ENCODE data around the gene HES5. TPM values are rescaled to one million over a fixed set of nuclear protein-coding genes. Genes with fewer than 3 reads are reported as not detected.

HES5 gene
- total and polyA plus RNA-seq, 2 of the 13 experiments (the other 11 are each of a cell fraction or from before 2014, with no cell fraction given): not detected

DNA sequence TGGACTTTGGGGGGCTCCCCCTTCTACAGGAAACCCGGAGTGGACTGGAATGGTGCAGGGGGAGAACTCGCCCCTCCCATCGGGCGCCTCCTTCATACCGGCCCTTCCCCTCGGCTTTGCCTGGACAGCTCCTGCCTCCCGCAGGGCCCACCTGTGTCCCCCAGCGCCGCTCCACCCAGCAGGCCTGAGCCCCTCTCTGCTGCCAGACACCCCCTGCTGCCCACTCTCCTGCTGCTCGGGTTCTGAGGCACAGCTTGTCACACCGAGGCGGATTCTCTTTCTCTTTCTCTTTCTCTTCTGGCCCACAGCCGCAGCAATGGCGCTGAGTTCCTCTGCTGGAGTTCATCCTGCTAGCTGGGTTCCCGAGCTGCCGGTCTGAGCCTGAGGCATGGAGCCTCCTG is 26.2 kb upstream of the HES5 start, which contains the start of gene TNFRSF14:
TNFRSF14 (plus strand) TSS at position 95 of the 401 bp plus-strand sequence; CDS start at position 389, 294 bp downstream.
- 2% methylated on average over 7 of the region's 16 CpGs for WGBS (ENCODE audit: low lambda C conversion rate)
- Histone ChIP-seq H3K9me3 (ENCODE audit: low read length) (no peaks in the 10 kb centered on the region), H3K4me3 (replicated peaks in 1 of 3; ENCODE audit: insufficient read depth in 1 of 3, low read depth in 2 of 3, low read length in 3 of 3) (peak within 1 kb of the TSS; percentile 71 to 89 (median 76)), H3K27ac (ENCODE audit: extremely low read length, insufficient read depth, low read length) (peak within 1 kb of the TSS; percentile 66), H3K27me3 (ENCODE audit: control insufficient read depth in 1 of 2, insufficient read depth in 2 of 2, low read length in 2 of 2) (no peaks in the 10 kb centered on the region; a peak in 1 of 5 replicates), H3K36me3 (replicated peaks in 1 of 2; ENCODE audit: control insufficient read depth in 1 of 2, insufficient read depth in 2 of 2, low read length in 2 of 2) (no peaks in the 10 kb centered on the region; a peak in 1 of 5 replicates), H3K4me2 (ENCODE audit: low read depth, low read length) (peak within 1 kb of the TSS; percentile 85), H2AFZ (ENCODE audit: low read length) (no peak within 1 kb of the TSS), H3K79me2 (ENCODE audit: insufficient read depth, low read length) (no peaks in the 10 kb centered on the region), H4K20me1 (ENCODE audit: insufficient read depth, low read length) (0 out of 2 replicates have a peak, but pooled peaks cover 4% of the 10 kb centered on the region), H3K9ac (ENCODE audit: insufficient read depth, low read depth, low read length) (peak within 1 kb of the TSS; percentile 77), H3K4me1 (ENCODE audit: insufficient read depth, low read length) (peaks cover 36% of the 10 kb centered on the region)
- FAIRE-seq: no peak
- DNase-seq (ENCODE audit: low spot score): no peak
- intact Hi-C loops (cut with micrococcal nuclease; ENCODE audit: unreplicated experiment): loop anchor here (5.0 kb wide), 1 partner anchor 76 kb away; the partner anchor contains the start of gene MMEL1
- ChIA-PET POLR2A (interaction anchor here (0.7 to 2.1 kb wide), 11 partner anchors 9 to 143 kb away, joined by 3 to 20 read pairs (median 5); partner anchors contain the start of genes MMEL1, PANK4, PEX10 and PRXL2B), CTCF (ENCODE audit: low intra/inter-chr PET ratio, low total read pairs) (interaction anchor here (1.3 kb wide), 1 partner anchor 142 kb away, joined by 3 read pairs; no protein-coding TSS in a partner anchor)
- in situ Hi-C loops (cut with HindIII; ENCODE audit: extremely low pct_ligation_motif_present, low pct_unique_long_range_greater_than_20kb): no loop called here
- ATAC-seq: peak; percentile 38
- TSS peak; percentile 86 for BruUV-seq (replicated peaks)
- TF ChIP-seq KDM5A (IDR thresholded peaks at IDR 0.05; ENCODE audit: borderline replicate concordance, low read length): no peak
- no peak for TF ChIP-seq TGIF2 (CRISPR knock-in tag; IDR thresholded peaks at IDR 0.05)
- TF ChIP-seq SNAI1 (CRISPR knock-in tag; IDR thresholded peaks at IDR 0.05; ENCODE audit: borderline replicate concordance): 0 out of 2 replicates have a peak, but pooled peaks have one; percentile 14
- TF ChIP-seq PCBP2 (optimal IDR thresholded peaks at IDR 0.05; ENCODE audit: low read depth, low read length, poor library complexity, severe bottlenecking): no peak
- no peak for TF ChIP-seq ZNF30 (CRISPR knock-in tag; IDR thresholded peaks at IDR 0.05)
- TF ChIP-seq, protein P1, sequence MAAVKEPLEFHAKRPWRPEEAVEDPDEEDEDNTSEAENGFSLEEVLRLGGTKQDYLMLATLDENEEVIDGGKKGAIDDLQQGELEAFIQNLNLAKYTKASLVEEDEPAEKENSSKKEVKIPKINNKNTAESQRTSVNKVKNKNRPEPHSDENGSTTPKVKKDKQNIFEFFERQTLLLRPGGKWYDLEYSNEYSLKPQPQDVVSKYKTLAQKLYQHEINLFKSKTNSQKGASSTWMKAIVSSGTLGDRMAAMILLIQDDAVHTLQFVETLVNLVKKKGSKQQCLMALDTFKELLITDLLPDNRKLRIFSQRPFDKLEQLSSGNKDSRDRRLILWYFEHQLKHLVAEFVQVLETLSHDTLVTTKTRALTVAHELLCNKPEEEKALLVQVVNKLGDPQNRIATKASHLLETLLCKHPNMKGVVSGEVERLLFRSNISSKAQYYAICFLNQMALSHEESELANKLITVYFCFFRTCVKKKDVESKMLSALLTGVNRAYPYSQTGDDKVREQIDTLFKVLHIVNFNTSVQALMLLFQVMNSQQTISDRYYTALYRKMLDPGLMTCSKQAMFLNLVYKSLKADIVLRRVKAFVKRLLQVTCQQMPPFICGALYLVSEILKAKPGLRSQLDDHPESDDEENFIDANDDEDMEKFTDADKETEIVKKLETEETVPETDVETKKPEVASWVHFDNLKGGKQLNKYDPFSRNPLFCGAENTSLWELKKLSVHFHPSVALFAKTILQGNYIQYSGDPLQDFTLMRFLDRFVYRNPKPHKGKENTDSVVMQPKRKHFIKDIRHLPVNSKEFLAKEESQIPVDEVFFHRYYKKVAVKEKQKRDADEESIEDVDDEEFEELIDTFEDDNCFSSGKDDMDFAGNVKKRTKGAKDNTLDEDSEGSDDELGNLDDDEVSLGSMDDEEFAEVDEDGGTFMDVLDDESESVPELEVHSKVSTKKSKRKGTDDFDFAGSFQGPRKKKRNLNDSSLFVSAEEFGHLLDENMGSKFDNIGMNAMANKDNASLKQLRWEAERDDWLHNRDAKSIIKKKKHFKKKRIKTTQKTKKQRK (IDR thresholded peaks at IDR 0.05; ENCODE audit: low read length): no peak
- no peak for TF ChIP-seq ZNF614 (CRISPR knock-in tag; IDR thresholded peaks at IDR 0.05; ENCODE audit: borderline replicate concordance)
- TF ChIP-seq PPARG (CRISPR knock-in tag; conservative IDR thresholded peaks at IDR 0.05): no peak
- 0 out of 2 replicates have a peak, but pooled peaks have one; percentile 18 for TF ChIP-seq ZNF749 (CRISPR knock-in tag; IDR thresholded peaks at IDR 0.05; ENCODE audit: borderline replicate concordance)
- no peak for TF ChIP-seq MLLT10 (CRISPR knock-in tag; IDR thresholded peaks at IDR 0.05)
- TF ChIP-seq, protein P2, sequence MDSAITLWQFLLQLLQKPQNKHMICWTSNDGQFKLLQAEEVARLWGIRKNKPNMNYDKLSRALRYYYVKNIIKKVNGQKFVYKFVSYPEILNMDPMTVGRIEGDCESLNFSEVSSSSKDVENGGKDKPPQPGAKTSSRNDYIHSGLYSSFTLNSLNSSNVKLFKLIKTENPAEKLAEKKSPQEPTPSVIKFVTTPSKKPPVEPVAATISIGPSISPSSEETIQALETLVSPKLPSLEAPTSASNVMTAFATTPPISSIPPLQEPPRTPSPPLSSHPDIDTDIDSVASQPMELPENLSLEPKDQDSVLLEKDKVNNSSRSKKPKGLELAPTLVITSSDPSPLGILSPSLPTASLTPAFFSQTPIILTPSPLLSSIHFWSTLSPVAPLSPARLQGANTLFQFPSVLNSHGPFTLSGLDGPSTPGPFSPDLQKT (CRISPR knock-in tag; IDR thresholded peaks at IDR 0.05; ENCODE audit: borderline replicate concordance): no peak
- TF ChIP-seq HCFC1 (IDR thresholded peaks at IDR 0.05; ENCODE audit: low read depth, low read length): no peak
- 0 out of 2 replicates have a peak, but pooled peaks have one; percentile 14 for TF ChIP-seq GLI4 (CRISPR knock-in tag; IDR thresholded peaks at IDR 0.05; ENCODE audit: borderline replicate concordance)
- 0 out of 2 replicates have a peak, but pooled peaks have one; percentile 69 for TF ChIP-seq NCOA1 (CRISPR knock-in tag; IDR thresholded peaks at IDR 0.05)
- no peak for TF ChIP-seq PHF5A (CRISPR knock-in tag; IDR thresholded peaks at IDR 0.05; ENCODE audit: low read depth, unreplicated experiment)
- TF ChIP-seq, protein P3, sequence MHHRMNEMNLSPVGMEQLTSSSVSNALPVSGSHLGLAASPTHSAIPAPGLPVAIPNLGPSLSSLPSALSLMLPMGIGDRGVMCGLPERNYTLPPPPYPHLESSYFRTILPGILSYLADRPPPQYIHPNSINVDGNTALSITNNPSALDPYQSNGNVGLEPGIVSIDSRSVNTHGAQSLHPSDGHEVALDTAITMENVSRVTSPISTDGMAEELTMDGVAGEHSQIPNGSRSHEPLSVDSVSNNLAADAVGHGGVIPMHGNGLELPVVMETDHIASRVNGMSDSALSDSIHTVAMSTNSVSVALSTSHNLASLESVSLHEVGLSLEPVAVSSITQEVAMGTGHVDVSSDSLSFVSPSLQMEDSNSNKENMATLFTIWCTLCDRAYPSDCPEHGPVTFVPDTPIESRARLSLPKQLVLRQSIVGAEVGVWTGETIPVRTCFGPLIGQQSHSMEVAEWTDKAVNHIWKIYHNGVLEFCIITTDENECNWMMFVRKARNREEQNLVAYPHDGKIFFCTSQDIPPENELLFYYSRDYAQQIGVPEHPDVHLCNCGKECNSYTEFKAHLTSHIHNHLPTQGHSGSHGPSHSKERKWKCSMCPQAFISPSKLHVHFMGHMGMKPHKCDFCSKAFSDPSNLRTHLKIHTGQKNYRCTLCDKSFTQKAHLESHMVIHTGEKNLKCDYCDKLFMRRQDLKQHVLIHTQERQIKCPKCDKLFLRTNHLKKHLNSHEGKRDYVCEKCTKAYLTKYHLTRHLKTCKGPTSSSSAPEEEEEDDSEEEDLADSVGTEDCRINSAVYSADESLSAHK (CRISPR knock-in tag; IDR thresholded peaks at IDR 0.05; ENCODE audit: borderline replicate concordance): no peak
- no peak for TF ChIP-seq ONECUT2 (CRISPR knock-in tag; IDR thresholded peaks at IDR 0.05)

Measured in HepG2 (cell line).